ENCODE results near the gene TNFRSF18.

TNFRSF18 gene

GRCh38 chr1:1175221-1176062, 30.9 kb downstream of the TNFRSF18 start:
- no peak for DNase-seq

GRCh38 chr1:1173793-1174415, 32.5 kb downstream of the TNFRSF18 start, which contains the start of gene TTLL10:
TTLL10 (plus strand) TSS chr1:1173880; CDS start chr1:1179216, 5,336 bp downstream.
- DNase-seq, result peak; percentile 47

GRCh38 chr1:1173061-1173792, 33.2 kb downstream of the TNFRSF18 start:
- no peak for DNase-seq

DNA sequence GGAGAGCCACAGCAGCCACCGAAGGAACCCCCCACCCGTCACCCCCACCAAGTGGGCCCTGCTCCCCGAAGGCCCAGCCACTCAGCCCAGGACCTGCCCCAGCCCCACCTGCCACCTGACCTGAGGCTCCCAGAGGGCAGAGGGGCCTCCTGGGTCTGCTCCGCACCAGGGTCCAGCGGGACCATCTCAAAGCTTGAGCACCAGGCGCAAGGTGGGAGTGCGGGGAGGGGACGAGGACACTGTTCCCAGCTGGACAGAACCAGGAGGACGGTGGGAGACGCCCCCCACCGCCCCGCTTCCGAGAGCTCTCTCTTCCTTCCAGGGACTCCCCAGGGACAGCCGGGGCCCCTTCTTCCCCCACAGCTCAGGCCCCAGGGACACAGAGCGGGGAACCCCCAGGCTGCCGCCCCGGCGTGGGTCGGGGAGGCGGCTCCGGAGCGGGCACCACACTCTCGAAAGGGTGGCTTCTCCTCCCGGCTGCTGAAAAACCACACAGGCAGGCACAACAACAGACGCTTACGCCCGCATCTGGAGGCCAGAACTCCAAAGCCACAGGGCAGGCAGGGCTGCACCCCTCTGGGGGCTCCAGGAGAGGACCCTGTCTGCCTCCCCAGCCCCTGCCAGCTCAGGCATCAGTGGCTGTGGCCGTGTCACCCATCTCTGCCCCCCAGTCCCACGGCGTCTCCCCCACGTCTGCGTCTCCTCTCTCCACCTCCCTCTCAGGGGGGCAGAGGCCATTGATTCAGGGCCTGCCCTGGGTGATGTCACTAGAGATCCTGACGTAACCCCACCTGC, 34.6 kb downstream of the TNFRSF18 start:
- DNase-seq, result no peak

- DNase-seq, result no peak
These were observed 35.2 kb downstream of the TNFRSF18 start for GRCh38 chr1:1171161-1171545.

DNA sequence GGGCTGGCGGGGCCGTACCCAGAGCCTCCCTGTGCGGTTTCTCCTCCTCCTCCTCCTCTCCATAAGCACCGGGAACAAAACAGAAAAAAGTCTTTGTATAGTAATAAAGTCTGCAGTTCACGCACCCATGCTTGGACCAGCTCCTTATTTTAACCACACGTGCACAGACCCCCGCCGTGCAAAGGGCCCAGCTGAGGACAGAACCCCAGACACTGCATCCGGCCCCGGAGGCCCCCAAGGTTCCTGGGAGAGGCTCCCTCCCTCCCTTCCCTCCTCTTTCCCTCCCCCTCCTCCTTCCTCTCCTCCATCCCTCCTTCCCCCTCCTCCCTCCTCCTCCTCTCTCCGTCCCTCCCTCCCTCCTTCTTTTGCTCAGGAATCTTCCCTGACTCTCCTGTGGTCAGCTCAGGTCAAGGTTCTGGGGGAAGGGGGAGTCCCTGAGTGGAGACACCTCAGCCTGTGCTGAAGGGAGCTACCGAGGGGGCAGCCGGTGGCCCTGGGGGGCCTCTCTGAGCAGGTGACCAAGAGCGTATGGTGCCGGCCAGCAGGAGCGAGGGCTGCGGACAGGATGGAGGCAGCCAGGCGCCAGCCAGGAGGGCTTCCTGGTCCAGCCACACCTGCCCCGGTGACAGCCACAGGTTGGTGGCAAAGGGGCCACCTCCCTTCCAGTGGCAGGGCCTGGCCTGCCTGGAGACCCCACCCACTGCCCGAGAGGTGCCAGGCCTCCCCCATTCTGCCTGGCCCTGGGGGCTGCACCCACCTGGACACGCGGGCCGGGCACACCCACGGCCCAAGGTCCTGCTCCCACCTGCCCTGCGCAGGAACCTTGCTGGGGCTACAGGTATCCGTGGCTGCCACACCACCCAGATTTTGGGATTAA, 35.9 kb downstream of the TNFRSF18 start:
- no peak for DNase-seq

DNA sequence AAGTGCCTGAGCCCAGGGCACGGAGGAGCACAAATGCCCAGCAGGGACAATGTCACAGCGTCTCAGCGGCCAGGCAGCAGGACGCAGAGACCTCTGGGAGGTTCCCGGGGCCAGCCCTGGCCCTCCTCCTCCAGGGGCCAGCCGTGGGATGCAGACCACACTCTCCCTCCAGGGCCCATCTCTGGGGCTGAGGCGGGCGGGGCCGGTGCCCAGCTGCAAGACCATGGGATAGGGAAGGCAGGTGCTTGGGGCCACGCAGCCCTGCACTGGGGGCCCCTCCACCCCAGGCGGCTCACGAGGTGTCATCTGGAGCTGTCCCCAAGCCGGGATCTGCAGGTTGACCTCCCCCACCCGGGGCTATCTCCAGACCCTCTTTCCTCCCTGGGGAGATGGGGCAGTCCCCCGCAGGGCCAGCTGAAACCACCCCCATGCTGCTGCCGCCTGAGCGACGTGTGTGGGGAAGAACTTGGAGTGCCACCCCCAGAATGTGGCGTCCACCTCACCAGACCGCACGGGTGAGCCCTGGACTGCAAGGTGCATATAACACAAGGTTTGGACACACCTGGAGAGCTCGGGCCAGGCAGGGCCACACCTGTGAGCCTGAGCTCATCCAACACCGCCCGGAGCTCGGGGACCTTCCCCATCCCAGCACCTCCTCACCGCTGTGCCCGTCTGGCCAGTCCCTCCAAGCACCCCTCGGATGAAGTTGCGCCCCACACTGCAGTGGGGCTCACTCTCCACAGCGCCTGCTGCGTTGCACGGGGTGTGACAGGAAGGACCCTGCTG, 36.8 kb downstream of the TNFRSF18 start:
- DNase-seq, result no peak

DNA sequence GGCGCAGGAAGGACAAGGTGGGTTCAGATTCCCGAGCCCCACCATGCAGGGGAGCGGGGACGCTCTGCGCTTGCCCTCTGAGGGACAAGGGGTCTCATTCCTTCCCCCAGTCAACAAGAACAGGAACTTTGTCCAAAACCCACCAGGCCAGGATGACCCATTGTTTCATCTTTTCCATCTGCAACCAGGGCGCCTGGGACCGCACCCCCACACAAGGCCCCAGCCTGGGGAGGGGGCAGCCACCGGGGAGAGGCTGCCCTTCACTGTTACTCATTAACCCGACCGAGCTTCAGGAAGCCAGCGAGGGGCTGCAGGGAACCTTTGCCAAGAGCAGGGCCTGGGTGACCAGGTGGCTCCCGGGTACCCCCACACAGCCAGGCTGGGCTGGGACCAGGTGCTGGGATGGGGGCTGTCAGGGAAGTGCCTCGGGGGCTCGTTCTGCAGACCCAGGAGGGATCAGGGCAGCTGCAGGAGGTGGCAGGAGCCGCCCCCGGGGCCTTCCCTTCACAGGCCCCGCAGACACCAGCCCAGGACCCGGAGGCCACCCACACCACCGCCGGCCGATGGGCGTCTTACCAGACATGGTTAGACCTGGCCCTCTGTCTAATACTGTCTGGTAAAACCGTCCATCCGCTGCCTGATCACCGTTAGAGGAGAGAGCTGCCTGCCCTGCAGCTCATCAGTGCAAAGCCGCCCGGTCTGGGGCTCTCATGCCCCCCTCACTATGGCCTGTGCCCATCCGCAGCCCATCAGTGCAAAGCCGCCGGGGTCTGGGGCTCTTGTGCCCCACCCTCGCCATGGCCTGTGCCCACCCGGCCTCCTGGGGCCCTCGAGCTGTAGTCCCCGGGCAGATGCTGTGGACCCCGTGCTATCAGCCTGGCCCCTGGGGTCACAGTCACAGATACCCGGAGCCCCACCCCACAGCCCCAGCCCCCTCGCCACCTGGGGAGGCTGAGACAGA, 37.7 kb downstream of the TNFRSF18 start:
- no peak for DNase-seq

- no peak for DNase-seq
These were observed 38.4 kb downstream of the TNFRSF18 start for GRCh38 chr1:1167841-1168450.

- no peak for DNase-seq
These were observed 39.0 kb downstream of the TNFRSF18 start for GRCh38 chr1:1167398-1167821.

DNA sequence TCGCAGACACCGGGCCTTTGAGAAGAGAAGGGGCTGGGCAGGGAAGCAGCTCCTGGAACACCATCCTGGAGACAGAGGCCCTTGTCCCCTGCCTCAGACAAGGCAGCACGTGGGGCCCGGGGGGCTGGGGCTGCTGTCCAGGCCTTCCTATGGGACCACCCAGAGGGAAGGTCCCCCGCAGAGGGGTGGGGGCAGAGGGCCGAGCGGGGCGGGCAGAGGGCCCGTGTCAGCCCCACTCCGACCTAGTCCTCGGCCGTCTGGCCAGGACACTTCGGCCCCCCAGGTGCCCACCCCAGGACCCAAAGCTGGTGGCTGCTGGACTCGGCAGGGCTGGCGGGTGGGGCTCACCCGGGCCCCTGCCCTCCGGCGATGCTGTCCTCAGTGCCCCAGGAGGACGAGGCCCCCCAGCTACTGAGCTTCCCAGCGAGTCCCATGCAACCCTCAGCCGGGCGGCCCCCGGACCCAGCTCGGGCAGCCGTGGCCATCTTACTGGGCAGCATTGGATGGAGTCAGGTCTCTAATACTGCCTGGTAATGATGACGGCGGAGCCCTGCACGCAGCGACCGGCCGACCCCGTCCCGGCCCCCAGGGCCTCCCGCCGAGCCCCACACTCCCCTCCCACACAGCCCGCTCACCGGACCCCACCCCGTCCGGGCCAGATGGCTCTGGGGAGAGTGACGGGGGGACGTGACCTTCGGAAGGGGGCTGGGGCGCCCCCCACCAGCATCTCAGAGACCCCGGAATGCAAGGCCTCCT, 39.6 kb downstream of the TNFRSF18 start:
- DNase-seq, result no peak

DNA sequence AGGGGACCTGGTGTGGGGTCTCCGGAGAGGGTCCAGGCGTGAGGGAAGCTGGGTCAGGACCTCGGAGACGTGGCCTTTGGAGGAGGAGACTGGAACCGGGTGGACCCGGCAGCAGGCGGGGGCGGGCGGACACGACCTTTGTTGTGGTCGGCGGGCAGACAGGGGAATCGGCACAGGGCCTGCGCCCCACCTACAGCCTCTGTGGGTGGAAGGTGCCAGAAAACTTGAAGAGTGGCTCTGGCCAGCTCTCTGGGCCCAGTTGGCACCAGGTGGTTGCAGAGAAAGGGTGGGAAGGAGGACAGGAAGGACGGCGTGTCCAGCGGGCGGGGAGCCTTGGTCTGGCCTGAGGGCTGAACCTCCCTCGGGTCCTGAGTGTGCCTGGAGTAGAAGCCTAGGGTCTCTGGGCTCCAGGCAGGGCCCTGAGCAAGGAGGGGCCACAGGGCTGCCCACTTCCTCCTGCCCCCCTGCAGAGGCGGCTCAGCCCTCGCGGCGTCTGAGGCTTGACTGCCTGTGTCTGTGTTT, 40.4 kb downstream of the TNFRSF18 start:
- DNase-seq, result no peak

DNA sequence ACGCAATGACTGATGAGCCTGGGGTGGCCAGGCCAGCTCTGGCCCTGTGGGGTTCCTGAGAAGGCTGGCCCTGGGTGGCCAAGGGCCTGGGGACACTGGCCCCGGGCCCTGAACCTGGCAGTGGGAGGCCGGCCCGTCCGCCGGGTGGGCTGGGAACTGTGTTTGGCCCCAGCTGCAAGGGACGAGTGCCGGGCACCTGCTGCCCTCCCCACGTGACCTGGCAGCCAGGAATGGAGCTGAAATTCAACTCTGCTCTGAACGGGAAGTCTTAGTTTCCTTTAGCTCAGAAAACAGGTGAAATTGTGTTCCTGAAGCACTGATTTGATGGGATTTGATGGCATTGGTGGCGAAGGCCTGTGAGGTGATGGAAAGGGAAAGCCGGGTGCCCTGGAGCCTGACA, 40.9 kb downstream of the TNFRSF18 start:
- no peak for DNase-seq

DNA sequence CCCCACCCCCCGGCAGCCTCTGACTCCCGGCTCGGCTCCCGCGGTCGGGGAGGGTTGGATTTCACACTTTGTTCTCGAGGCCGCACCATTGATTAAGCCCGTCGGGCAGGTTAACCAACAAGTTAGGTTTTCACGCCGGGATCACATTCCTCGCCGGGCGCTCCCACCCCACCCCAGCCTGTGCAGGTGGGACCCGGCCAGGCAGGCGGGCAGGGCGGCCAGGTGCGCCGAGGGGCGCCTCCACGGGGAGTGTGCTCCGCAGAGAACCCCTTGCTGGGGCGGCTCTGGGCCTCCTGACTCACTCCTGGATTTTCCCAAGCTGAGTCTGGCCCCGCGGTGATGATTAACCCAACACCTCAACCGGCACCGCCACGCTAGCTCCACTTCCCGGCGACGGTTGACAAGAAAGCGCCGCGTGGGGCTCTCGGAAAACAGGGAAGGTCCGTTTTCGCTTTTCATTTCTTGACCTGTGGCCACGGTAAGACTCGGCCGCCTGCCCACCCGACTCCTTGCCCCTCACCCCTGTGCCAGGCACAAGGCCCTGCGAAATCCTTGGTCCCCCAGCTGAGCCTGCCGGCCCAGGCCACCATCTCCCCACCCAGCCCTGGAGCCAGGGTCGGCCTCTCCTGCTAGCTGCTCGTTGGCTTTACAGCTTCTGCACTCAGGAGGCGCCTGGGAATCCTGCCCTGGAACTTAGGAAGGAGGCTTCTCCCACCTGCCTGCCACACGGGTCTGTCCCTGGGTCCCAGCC, 41.5 kb downstream of the TNFRSF18 start:
- no peak for DNase-seq

- no peak for DNase-seq
These were observed 42.1 kb downstream of the TNFRSF18 start for GRCh38 chr1:1164361-1164700.

DNA sequence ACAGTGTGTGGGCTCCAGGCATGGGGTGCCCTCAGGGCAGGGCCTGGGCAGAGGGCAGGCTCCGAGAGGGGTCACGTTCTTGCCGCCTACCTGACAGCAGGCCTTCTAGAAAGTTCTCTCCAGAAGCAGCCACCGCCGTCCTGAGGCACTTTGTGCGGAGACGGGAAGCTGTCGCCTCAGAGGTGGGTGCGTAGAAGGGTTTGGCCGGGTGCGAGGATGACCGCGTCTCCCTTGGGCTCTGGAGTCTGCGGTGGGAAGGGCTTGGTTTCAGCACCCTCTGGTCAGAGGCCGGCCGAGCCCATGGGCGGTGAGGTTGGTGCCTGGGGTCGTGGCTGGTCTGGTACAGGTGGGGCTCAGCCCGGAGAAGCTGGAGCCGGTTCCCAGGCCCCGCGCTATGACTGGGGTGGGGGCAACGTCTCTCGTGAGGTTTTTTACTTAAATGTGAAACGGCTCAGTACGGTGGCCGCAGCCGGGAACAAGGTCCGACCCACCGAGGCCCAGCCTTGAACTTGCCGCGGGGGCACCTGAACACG, 42.8 kb downstream of the TNFRSF18 start:
- DNase-seq, result no peak
